ENCODE results near the gene LIMCH1.

- TF ChIP-seq POLR2A (IDR thresholded peaks at IDR 0.05) = no peak
- TF ChIP-seq, protein P1, sequence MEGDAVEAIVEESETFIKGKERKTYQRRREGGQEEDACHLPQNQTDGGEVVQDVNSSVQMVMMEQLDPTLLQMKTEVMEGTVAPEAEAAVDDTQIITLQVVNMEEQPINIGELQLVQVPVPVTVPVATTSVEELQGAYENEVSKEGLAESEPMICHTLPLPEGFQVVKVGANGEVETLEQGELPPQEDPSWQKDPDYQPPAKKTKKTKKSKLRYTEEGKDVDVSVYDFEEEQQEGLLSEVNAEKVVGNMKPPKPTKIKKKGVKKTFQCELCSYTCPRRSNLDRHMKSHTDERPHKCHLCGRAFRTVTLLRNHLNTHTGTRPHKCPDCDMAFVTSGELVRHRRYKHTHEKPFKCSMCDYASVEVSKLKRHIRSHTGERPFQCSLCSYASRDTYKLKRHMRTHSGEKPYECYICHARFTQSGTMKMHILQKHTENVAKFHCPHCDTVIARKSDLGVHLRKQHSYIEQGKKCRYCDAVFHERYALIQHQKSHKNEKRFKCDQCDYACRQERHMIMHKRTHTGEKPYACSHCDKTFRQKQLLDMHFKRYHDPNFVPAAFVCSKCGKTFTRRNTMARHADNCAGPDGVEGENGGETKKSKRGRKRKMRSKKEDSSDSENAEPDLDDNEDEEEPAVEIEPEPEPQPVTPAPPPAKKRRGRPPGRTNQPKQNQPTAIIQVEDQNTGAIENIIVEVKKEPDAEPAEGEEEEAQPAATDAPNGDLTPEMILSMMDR (IDR thresholded peaks at IDR 0.05) = no peak
Measured at GRCh38 chr4:41507291-41507947, 30.5 kb upstream of the LIMCH1 start.

Data from suprapubic skin (tissue), 3 donors.